HG02623 (cell line): ENCODE results near the gene CNTNAP2.

Experiments
- ATAC-seq: cut with Tn5 transposase; IDR thresholded peaks from one replicate; pipeline ENCODE4 v1.9.1; 2021; ENCODE audit warnings: moderate library complexity; ENCODE audit not compliant: unreplicated experiment

Gene CNTNAP2

DNA sequence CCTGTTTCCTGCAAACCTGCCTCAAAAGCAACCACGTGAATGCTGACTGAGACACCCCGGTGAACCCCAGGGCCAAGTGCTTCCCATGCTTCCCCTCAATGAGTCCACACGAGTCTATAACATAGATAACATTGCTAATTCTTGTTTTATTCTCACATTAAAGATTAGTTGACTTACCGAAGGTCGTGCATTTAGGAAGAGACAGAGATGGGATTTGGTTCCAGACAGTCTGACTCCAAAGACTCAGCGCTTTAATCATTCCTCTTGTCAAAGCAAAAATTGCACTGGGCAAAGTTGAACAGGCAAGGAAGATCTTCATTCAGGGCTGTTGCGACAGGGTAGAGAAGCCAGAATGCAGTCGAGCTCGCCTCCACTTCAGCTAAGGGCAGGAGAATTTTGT is 2038.4 kb downstream of the CNTNAP2 start:
- no peak for ATAC-seq

DNA sequence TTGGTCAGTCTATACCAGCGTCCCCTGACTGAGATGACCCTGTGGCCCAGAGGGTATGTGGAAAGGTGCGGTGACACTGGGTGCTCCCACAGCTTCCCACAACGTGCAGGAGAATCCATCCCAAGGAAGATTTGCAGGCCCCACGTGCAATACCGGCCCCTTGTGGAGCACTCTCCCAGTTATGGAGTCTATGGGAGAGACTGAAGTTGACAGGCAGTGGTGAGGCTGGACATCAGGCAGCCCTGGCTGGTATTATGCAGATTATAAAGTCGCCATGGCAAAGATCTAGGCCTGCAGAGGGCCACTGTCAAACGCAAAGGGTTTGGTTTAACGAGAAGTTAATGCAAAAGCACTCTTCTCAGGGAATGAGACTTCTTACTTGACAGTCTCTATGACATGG is 2039.2 kb downstream of the CNTNAP2 start:
- ATAC-seq: no peak

DNA sequence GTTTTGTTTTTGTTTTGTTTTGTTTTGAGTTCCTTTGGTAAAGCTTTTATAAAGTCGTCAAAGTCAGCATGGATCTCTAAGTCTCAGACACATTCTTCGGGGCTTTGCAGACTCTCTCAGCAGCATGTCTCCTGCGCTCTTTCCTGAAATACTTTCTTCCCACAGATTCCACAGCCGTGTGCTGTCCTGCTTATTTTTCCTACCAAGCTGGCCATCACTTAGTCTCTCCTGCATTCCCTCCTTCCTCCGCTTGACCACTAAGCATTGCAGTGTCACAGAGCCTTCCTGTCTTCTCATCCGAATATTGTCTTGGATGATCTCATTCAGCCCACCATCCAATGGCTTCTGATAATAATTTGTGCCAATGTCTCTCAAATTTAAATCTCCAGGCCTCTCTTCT is 2039.6 kb downstream of the CNTNAP2 start:
- no peak for ATAC-seq

DNA sequence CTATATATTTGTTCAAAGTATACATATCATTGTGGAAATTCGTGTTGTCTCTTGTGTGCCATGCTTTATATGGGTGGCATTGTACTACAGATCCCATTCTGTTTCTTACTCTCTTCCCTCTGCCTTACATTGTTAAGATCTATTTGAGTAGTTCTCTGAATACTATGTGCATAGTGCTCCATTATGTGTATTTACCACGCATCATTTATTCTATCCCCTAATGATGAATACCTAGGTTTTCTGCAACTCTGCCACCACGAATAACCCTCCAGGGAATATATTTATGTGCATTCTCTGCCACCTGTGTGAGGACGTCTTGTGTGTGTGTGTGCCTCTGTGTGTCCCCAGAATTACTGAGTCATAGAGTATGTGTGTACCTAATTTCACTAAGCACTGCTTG is 2042.7 kb downstream of the CNTNAP2 start:
- ATAC-seq: no peak

- ATAC-seq: no peak
Measured at GRCh38 chr7:148161776-148162175, 2045.2 kb downstream of the CNTNAP2 start.

- ATAC-seq: no peak
Measured at GRCh38 chr7:148162808-148163207, 2046.2 kb downstream of the CNTNAP2 start.

DNA sequence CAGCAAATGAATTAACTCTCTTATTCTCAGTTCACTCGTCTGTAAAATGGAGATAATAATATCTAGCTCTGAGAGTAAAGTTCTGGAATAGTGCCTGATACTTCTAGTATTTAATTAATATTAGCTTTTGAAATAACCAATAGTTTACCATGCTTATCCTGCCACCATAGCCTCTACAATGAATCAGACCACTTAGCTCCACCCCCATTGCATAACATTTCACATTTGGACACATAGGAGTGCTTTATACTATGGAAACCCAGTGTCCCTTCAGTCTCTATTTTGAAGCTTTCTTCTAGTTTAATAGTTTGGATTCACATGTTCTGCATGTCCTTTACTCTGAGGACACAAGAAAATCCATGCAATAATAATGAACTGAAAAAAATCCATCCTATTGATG is 2046.6 kb downstream of the CNTNAP2 start:
- no peak for ATAC-seq

DNA sequence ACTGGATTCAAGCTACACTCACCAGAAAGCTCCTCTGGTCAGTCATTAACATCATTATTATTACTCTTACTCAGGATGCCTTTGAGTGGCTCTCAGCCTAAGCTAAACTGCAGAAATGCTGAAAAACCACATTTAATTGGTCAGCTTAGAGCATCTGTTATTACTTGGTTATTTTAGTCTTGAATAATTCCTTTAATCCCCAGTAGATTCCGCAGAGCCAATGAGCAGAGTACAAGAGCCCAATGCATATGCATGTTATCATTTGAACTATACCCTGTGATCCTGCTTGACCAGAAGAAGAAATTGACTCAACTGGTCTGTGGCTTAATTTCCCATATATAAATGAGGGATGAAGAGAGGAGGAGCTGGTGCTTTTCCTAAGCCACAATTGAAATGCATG is 2056.3 kb downstream of the CNTNAP2 start:
- no peak for ATAC-seq

DNA sequence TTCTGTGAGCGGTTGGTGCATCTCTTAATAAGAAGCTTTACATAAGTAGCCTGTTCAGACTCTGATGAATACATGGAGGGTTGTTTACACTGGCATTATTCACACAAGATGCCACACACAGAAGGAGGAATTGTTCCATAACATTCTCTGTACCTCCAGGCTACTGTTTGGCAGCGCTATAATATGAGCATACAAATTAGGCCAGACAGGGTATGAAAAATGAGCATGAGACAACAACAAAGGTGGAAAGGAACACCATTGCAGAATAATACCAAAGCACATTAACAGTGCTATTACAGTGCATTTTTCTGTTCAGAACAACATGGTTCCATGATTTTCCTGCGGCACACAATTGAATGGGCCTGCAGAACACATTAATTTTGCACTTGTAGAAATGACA is 2056.8 kb downstream of the CNTNAP2 start:
- ATAC-seq: no peak

GRCh38 chr7:148174376-148174775 is 2057.8 kb downstream of the CNTNAP2 start:
- ATAC-seq: no peak

DNA sequence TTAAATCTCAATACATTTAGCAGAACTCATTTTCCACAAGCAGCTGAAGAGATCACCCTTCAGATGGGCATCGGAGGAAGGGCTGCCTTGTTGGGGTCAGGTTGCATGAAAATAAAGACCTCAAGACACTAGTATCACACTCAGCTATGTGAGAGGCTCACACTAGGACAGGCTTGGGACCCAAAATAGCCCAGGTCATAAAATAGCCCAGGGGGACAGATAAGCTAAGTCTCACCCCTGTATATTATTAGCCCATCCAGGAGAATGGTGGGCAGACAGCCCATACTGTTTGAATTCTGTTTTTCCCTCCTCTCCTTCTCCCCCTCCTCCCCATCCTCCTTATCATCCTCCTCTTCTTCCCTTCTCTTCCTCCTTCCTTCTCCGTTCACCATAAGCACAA is 2058.9 kb downstream of the CNTNAP2 start:
- ATAC-seq: no peak

GRCh38 chr7:148177972-148178371 is 2061.4 kb downstream of the CNTNAP2 start:
- no peak for ATAC-seq

DNA sequence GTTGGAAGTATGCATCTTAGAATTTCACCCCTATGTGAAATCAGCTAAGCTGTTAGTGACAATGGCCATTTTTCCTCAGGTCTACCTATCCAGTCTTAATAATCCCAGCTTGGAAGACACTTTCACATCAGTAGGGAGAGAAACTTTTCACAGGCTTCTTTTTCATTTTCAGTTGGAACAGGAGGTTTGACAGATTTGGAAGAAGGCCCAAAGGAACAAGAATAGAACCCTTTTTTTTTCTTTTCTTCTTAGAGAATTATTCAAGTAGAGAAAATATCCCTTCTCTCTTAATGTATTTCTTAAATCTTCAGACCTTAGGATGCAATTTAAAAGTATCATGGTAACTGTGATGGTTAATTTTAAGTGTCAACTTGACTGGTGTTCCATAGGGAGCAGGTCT is 2063.5 kb downstream of the CNTNAP2 start:
- ATAC-seq: no peak

DNA sequence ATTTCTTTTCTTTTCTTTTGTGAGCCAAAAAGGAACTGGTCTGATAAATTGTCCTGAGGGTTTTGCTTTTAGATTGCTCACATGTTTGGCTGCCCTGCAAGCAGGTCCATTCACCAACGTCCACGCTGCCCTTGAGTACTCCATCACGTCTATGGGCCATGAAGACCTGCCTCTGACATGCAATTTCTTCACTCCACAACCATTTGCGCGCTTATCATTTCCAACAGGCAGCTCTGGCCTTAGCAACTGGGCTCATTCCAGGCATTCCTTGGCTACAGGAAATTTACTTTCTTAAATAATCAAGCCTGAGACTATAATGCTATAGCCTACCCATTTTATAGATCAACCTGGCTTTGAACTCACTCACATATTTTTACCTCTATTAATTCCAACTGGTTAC is 2065.7 kb downstream of the CNTNAP2 start:
- no peak for ATAC-seq

- ATAC-seq: no peak
Measured at GRCh38 chr7:148185041-148185440, 2068.4 kb downstream of the CNTNAP2 start.

- no peak for ATAC-seq
Measured at GRCh38 chr7:148187471-148187870, 2070.9 kb downstream of the CNTNAP2 start.

GRCh38 chr7:148191391-148192065 is 2074.9 kb downstream of the CNTNAP2 start:
- ATAC-seq: no peak

DNA sequence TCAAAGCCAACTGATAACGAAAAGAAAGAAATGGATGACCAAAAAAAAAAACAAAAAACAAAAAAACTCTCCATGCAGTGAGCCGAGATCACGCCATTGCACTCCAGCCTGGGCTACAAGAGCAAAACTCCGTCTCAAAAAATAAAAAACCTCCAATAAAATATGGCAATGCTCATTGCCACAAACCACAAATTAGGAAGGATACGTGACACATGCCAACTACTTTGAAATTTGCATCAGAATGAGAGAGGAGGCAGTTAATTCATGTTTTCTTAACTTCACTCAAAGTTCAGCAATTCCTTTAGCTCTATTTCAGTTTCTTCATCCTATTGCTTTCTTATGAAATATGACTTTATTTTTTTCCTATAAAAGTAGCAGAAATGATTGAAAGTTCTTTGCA is 2075.9 kb downstream of the CNTNAP2 start:
- no peak for ATAC-seq

DNA sequence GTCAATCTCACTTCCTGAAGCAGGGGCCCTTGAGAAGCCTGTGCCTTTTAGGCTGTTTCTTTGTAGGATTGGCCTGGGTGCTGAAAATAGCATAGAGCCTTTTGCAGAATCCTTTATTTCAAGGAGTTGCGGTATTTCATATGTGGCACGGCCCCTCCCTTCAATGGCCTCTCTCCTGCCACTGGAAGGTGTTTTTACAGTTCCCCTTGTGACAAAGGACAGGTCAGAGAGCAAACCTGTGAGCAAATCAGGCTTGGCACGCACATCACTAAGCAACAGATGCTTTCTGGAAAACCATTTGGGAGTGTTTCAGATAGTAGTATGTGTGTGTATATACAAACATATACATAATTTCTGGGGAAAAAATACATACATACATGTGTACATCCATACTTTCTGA is 2085.4 kb downstream of the CNTNAP2 start:
- ATAC-seq: no peak

- no peak for ATAC-seq
Measured at GRCh38 chr7:148204639-148205304, 2088.2 kb downstream of the CNTNAP2 start.

DNA sequence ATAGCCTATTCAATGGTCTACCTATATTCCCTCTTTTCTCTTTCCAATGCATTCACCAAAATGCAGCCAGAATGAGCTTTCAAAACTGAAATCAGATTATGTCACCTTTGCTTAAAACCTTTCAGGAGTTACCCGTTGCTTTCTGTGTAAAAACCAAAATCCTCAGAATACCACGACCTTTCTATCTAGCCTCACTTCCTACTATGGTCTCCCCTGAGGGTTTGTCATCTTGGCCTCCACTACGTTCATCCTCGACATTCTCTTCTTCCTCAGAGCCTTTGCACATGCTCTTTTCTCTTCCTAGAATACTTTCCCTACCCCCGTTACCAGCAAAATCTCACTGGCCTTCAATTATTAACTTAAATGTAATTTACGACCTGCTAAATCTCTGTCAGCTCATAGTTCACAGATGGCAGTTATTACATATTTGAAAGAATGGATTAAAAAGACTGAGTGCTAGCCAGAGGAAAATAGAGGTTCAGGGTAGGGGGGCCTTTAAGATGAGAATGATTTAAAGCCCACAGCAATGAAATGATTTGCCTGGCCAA is 2093.1 kb downstream of the CNTNAP2 start:
- no peak for ATAC-seq

DNA sequence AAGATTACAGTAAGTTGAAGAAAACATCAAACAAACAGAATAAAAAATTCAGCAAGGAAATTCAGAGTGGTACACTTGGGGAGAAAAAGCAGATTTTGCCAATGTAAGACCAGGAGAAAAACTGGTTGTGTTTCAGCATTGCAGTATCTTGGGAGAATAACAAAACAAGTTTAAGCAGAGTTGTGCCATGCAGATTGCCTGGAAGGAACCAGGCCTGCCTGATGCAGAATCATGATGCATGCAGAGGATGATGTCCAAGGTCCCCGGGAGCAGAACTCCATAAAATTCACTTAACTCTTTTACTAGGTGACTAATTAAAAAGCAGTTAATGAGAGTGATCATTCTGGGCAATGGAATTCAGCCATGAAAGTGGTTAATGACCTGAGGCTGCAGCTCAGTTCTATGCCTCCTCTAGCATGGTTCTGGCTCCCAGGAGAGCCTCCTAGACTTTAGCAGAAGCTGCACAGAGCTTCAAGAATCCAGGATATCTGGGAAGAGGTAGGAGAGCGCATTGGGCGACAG is 2094.3 kb downstream of the CNTNAP2 start:
- no peak for ATAC-seq
